ENCODE results near the gene IQGAP3.

GRCh38 chr1:156489166-156489934 is 83.0 kb downstream of the IQGAP3 start:
- TF ChIP-seq CTCF (IDR thresholded peaks at IDR 0.05) = no peak
- no peak for TF ChIP-seq FOSL2 (IDR thresholded peaks at IDR 0.05)
- TF ChIP-seq FOSL2 (CRISPR knock-in tag; IDR thresholded peaks at IDR 0.05) = no peak
- TF ChIP-seq POLR2AphosphoS2 (conservative IDR thresholded peaks at IDR 0.05; ENCODE audit: low read length) = no peak
- TF ChIP-seq SMC3 (IDR thresholded peaks at IDR 0.05) = no peak
- no peak for TF ChIP-seq E2F6 (IDR thresholded peaks at IDR 0.05; ENCODE audit: borderline replicate concordance, low read depth)
